Left ventricle myocardium superior (tissue), 1 donor: ENCODE measurements around the gene NOX4. TPM values are rescaled to one million over a fixed set of nuclear protein-coding genes. Genes with fewer than 3 reads are reported as not detected.

ENCODE experiments used
- ATAC-seq: fragments of 200-7000 bp; cut with Tn5 transposase; one replicate; pipeline ENCODE4 v1.9.1; 2020; ENCODE audit warnings: mild to moderate bottlenecking, moderate library complexity
- DNase-seq: peaks from one replicate; pipeline ENCODE4 v3.0.0-alpha.2; 2020
- intact Hi-C: fragments of 100-400 bp; cut with micrococcal nuclease; formaldehyde crosslinking; loops from one replicate; pipeline ENCODE4 v1.11.0; 2022
- long read RNA-seq: library from polyadenylated mRNA; unstranded; transcript quantifications from one replicate; pipeline ENCODE4 v2.0.0, GENCODE V29; 2021
- total RNA-seq: library from RNA; stranded (reverse); fragmentation: NEBNext Ultra II Directional; extraction: Animal tissue kit (Norgen Biotek cat#: 25700); gene quantifications from one replicate; pipeline ENCODE4 v1.2.1, GENCODE V29; 2021
- donor health status: DM: no; HTN: yes; CAD: no; lungs with severe emphysema.

The NOX4 gene
- 1.5 TPM for total RNA-seq
- long read RNA-seq, partial matches to known transcripts = 0 of 1 reads
- long read RNA-seq, other reads (novel, unspliced or antisense) = 0 of 1 reads

GRCh38 chr11:89490981-89491690, at the start of gene NOX4:
TSS of gene NOX4 (minus strand) at chr11:89491375. CDS start at chr11:89491246, 129 bp downstream.
- ATAC-seq (peak; percentile 91), DNase-seq (peak; percentile 65)
- intact Hi-C loops = no loop called here

GRCh38 chr11:89540826-89541225, 49.7 kb upstream of the NOX4 start:
- intact Hi-C loops = no loop called here
- no peak for DNase-seq
- ATAC-seq = no peak

- DNase-seq = no peak
- ATAC-seq = no peak
- intact Hi-C loops = no loop called here
Measured at GRCh38 chr11:89537936-89538335, 46.8 kb upstream of the NOX4 start.

GRCh38 chr11:89536926-89537325, 45.8 kb upstream of the NOX4 start:
- DNase-seq (no peak), ATAC-seq (no peak)
- intact Hi-C loops = no loop called here

GRCh38 chr11:89535221-89535620, 44.0 kb upstream of the NOX4 start:
- ATAC-seq (no peak), DNase-seq (no peak)
- intact Hi-C loops = no loop called here

GRCh38 chr11:89529626-89530380, 38.6 kb upstream of the NOX4 start:
- DNase-seq (no peak), ATAC-seq (peak; percentile 22)
- intact Hi-C loops = no loop called here

- DNase-seq = no peak
- intact Hi-C loops = no loop called here
- ATAC-seq = no peak
Measured at GRCh38 chr11:89521792-89522191, 30.6 kb upstream of the NOX4 start.

GRCh38 chr11:89521294-89521693, 30.1 kb upstream of the NOX4 start:
- intact Hi-C loops = no loop called here
- no peak for DNase-seq
- ATAC-seq = no peak

- DNase-seq = no peak
- no peak for ATAC-seq
- intact Hi-C loops = no loop called here
Measured at GRCh38 chr11:89516496-89516895, 25.3 kb upstream of the NOX4 start.

GRCh38 chr11:89508544-89508943, 17.4 kb upstream of the NOX4 start:
- ATAC-seq (no peak), DNase-seq (no peak)
- intact Hi-C loops = no loop called here

GRCh38 chr11:89504270-89504669, 13.1 kb upstream of the NOX4 start:
- intact Hi-C loops = no loop called here
- DNase-seq (no peak), ATAC-seq (no peak)

- intact Hi-C loops = no loop called here
- no peak for DNase-seq
- no peak for ATAC-seq
Measured at GRCh38 chr11:89503422-89503821, 12.2 kb upstream of the NOX4 start.

GRCh38 chr11:89502301-89502700, 11.1 kb upstream of the NOX4 start:
- intact Hi-C loops = no loop called here
- ATAC-seq = no peak
- no peak for DNase-seq

- DNase-seq = no peak
- intact Hi-C loops = no loop called here
- no peak for ATAC-seq
Measured at GRCh38 chr11:89500336-89500735, 9.2 kb upstream of the NOX4 start.

GRCh38 chr11:89498845-89499448, 7.8 kb upstream of the NOX4 start:
- ATAC-seq = no peak
- DNase-seq = no peak
- intact Hi-C loops = no loop called here

GRCh38 chr11:89495951-89496350, 4.8 kb upstream of the NOX4 start:
- intact Hi-C loops = no loop called here
- DNase-seq (no peak), ATAC-seq (peak; percentile 75)

- ATAC-seq (no peak), DNase-seq (no peak)
- intact Hi-C loops = no loop called here
Measured at GRCh38 chr11:89493431-89493830, 2.3 kb upstream of the NOX4 start.

GRCh38 chr11:89490602-89490980, 584 bp downstream of the NOX4 start:
- intact Hi-C loops = no loop called here
- no peak for DNase-seq
- ATAC-seq = no peak

- intact Hi-C loops = no loop called here
- DNase-seq = no peak
- ATAC-seq = no peak
Measured at GRCh38 chr11:89489930-89490329, 1.2 kb downstream of the NOX4 start.

GRCh38 chr11:89487016-89487415, 4.2 kb downstream of the NOX4 start:
- intact Hi-C loops = no loop called here
- ATAC-seq (no peak), DNase-seq (no peak)
